K562 (cell line): Measurements from ENCODE around the gene PRR7. TPM values are rescaled to one million over a fixed set of nuclear protein-coding genes. Genes with fewer than 3 reads are reported as not detected.

Experiments
- ATAC-seq: fragments of 200-7000 bp; cut with Tn5 transposase; 3 replicates; pipeline ENCODE4 v1.9.1; 2020; ENCODE audit warnings: moderate library complexity
- BruUV-seq: library from RNA; stranded (reverse); fragments of 400-500 nt; replicated peaks from 2 replicates; lab custom pipeline; 2021; lab: Mats Ljungman, UMichigan
- CTCF ChIA-PET: fragments of 300-600 bp; formaldehyde crosslinking; extraction: SDS; loops from one replicate; lab custom pipeline; 2021; ENCODE audit warnings: low intra/inter-chr PET ratio; lab: Yijun Ruan, JAX
- POLR2A ChIA-PET: fragments of 300-600, 350-650 bp; sonication (Branson Sonifier 250); formaldehyde crosslinking; extraction: SDS; loops from one replicate; lab custom pipeline; 2021; ENCODE audit warnings: antibody characterized with exemption, inconsistent platforms; lab: Yijun Ruan, JAX
- DNase-seq, 4 experiments: peaks; one replicate each; pipeline versions ENCODE4 v3.0.0 to v3.0.0-alpha.2; 2011 to 2018; ENCODE audit warnings: low spot score in 3 of 4, mixed read lengths in 3 of 4; ENCODE audit errors: extremely low read depth in 1 of 4
- FAIRE-seq: peaks from 2 replicates; lab custom pipeline; 2011; peaks lifted over from hg19 to GRCh38; lab: Jason Lieb, UNC
- H2AFZ ChIP-seq: 2 replicates; pipeline ENCODE4 v1.6.0; 2011; ENCODE audit warnings: low read depth, low read length, control low read depth, inconsistent platforms
- H3K27ac ChIP-seq: fragments of 200-600 bp; 3 replicates; pipeline ENCODE4 v1.8.0; 2011; ENCODE audit warnings: low read depth, mild to moderate bottlenecking, control low read depth, inconsistent platforms, low read length, moderate library complexity, mixed read lengths; ENCODE audit errors: extremely low read depth
- H3K27me3 ChIP-seq, 2 experiments: fragments of 300-600 bp in 1 of 2; 2 replicates in 1 of 2; 3 replicates in 1 of 2; pipeline versions ENCODE4 v1.6.0 to v1.8.0; 2011; ENCODE audit warnings: inconsistent platforms in 2 of 2, low read length in 2 of 2, mild to moderate bottlenecking in 1 of 2, mixed read lengths in 1 of 2, moderate library complexity in 1 of 2; ENCODE audit not compliant: control insufficient read depth in 2 of 2, insufficient read depth in 2 of 2
- H3K36me3 ChIP-seq: fragments of 300-600 bp; 3 replicates; pipeline ENCODE4 v1.8.0; 2011; ENCODE audit warnings: mild to moderate bottlenecking, low read length, inconsistent platforms; ENCODE audit not compliant: control insufficient read depth, insufficient read depth
- H3K4me1 ChIP-seq, 2 experiments: fragments of 200-600 bp in 1 of 2; replicated peaks in 1 of 2; 2 replicates in 1 of 2; 3 replicates in 1 of 2; pipeline versions ENCODE4 v1.5.1 to v1.8.0; 2011; ENCODE audit warnings: inconsistent platforms in 2 of 2, low read length in 2 of 2, mild to moderate bottlenecking in 1 of 2, mixed read lengths in 1 of 2, moderate library complexity in 1 of 2; ENCODE audit not compliant: control insufficient read depth in 2 of 2, insufficient read depth in 2 of 2
- H3K4me2 ChIP-seq: 2 replicates; pipeline ENCODE4 v1.6.1; 2011; ENCODE audit warnings: low read length, control low read depth, inconsistent platforms, mixed read lengths; ENCODE audit not compliant: insufficient read depth
- H3K4me3 ChIP-seq: fragments of 200-600 bp; sonication (generic), shearing (Covaris generic); 2 replicates; pipeline ENCODE4 v1.5.1; 2016; ENCODE audit warnings: control low read depth, inconsistent platforms
- H3K79me2 ChIP-seq: fragments of 200-600 bp; 3 replicates; pipeline ENCODE4 v1.8.0; 2011; ENCODE audit warnings: low read length, inconsistent platforms; ENCODE audit not compliant: control insufficient read depth, insufficient read depth
- H3K9ac ChIP-seq, 2 experiments: 2 replicates each; pipeline versions ENCODE4 v1.6.0 to v1.6.1; 2011; ENCODE audit warnings: low read depth in 2 of 2, low read length in 2 of 2, control low read depth in 1 of 2, inconsistent platforms in 1 of 2, mild to moderate bottlenecking in 1 of 2, mixed read lengths in 1 of 2; ENCODE audit not compliant: insufficient read depth in 1 of 2
- H3K9me1 ChIP-seq: one replicate; pipeline ENCODE4 v1.6.0; 2011; ENCODE audit warnings: inconsistent platforms, mild to moderate bottlenecking, low read length, moderate library complexity; ENCODE audit not compliant: control insufficient read depth, insufficient read depth
- H3K9me3 ChIP-seq: replicated peaks from 2 replicates; pipeline ENCODE4 v1.5.1; 2011; ENCODE audit warnings: low read depth, low read length, inconsistent platforms; ENCODE audit not compliant: control insufficient read depth, insufficient read depth
- H4K20me1 ChIP-seq: replicated peaks from 2 replicates; pipeline ENCODE4 v1.6.1; 2011; ENCODE audit warnings: low read length, inconsistent platforms, mixed read lengths; ENCODE audit not compliant: control insufficient read depth, insufficient read depth
- EWSR1 ChIP-seq: fragments of 450-650 bp; IDR thresholded peaks from 2 replicates; pipeline ENCODE4 v1.6.1; 2018; ENCODE audit warnings: borderline replicate concordance, mild to moderate bottlenecking, low read depth, moderate library complexity; ENCODE audit not compliant: partially characterized antibody
- GABPB2 ChIP-seq: fragments of 250-450 bp; sonication (Bioruptor Pico); conservative IDR thresholded peaks from 2 replicates; pipeline ENCODE4 v1.5.1; 2021; ENCODE audit warnings: mild to moderate bottlenecking
- SRSF1 ChIP-seq: fragments of 200-400 bp; formaldehyde crosslinking; IDR thresholded peaks from 2 replicates; pipeline ENCODE4 v1.6.1; 2017; ENCODE audit warnings: mild to moderate bottlenecking, low read depth, low read length, moderate library complexity
- ZFP30 ChIP-seq: fragments of 250-450 bp; sonication (Bioruptor Pico); IDR thresholded peaks from 2 replicates; pipeline ENCODE4 v1.8.0; 2022; ENCODE audit warnings: moderate library complexity, mild to moderate bottlenecking, inconsistent platforms, borderline replicate concordance
- ZNF175 ChIP-seq: fragments of 200-800 bp; sonication (Bioruptor generic); IDR thresholded peaks from 2 replicates; pipeline ENCODE4 v1.6.1; 2016; ENCODE audit warnings: low read depth, mild to moderate bottlenecking, missing genetic modification characterization, missing compliant biosample characterization
- WGBS: fragments of 100-300 bp; shearing (Covaris generic); methylation state at CpG from one replicate; pipeline ENCODE4 v1.1.6; 2016; ENCODE audit warnings: low coverage, mixed read lengths; ENCODE audit not compliant: insufficient coverage; ENCODE audit errors: missing lambda C conversion rate; 5-methylcytosine and 5-hydroxymethylcytosine counted together
- in situ Hi-C: fragments of 300-500 bp; cut with MboI; formaldehyde crosslinking; loops from 4 replicates; pipeline ENCODE4 v1.15.0; 2018; ENCODE audit warnings: inconsistent platforms, mixed read lengths
- intact Hi-C: fragments of 100-400 bp; cut with micrococcal nuclease; formaldehyde crosslinking; loops from 2 replicates; pipeline ENCODE4 v1.14.2; 2022
- polyA plus RNA-seq, 8 experiments: library from polyadenylated mRNA; depleted of rRNA in 4 of 8; stranded (reverse) in 5 of 8; unstranded in 3 of 8; fragments of >200 nt; fragmentation: Nextera tagmentation in 2 of 8; fragmentation: Illumina TruSeq in 1 of 8; extraction: Ambion mirVana in 2 of 8; extraction: Trizol in 1 of 8; gene quantifications; 2 replicates each; pipeline versions ENCODE4 v1.2.1 to v1.2.3, GENCODE V29; 2011 to 2014; ENCODE audit warnings: inconsistent platforms in 1 of 8, missing spikeins in 1 of 8
- total RNA-seq, 7 experiments: library from RNA; depleted of rRNA in 6 of 7; stranded (reverse); fragments of >200 nt in 6 of 7; fragmentation: Illumina TruSeq in 2 of 7; extraction: Trizol in 2 of 7; gene quantifications; 2 replicates each; pipeline versions ENCODE4 v1.2.1 to v1.2.3, GENCODE V29; 2011 to 2021; ENCODE audit warnings: low replicate concordance in 1 of 7
- TF ChIP-seq, protein P1 (sequence below): sonication (generic); formaldehyde crosslinking; IDR thresholded peaks from 2 replicates; pipeline ENCODE4 v1.8.0; 2022; ENCODE audit warnings: mild to moderate bottlenecking, missing genetic modification reagents
- TF ChIP-seq, protein P2 (sequence below), 2 experiments: IDR thresholded peaks; 2 replicates each; pipeline ENCODE4 v1.6.1; 2011; ENCODE audit warnings: borderline replicate concordance in 1 of 2, control low read depth in 1 of 2, low read depth in 1 of 2, low read length in 1 of 2, mild to moderate bottlenecking in 1 of 2, mixed read lengths in 1 of 2, moderate library complexity in 1 of 2; ENCODE audit not compliant: insufficient read depth in 1 of 2, insufficient read length in 1 of 2, poor library complexity in 1 of 2, severe bottlenecking in 1 of 2; ENCODE audit errors: extremely low read depth in 1 of 2
- TF ChIP-seq, protein P3 (sequence below): IDR thresholded peaks from 2 replicates; pipeline ENCODE4 v1.6.1; 2012; ENCODE audit warnings: low read depth, low read length, improper control_type of control experiment, borderline replicate concordance

The PRR7 gene
- total and polyA plus RNA-seq, 9 of the 15 experiments (the other 6 are each of a cell fraction or from before 2014, with no cell fraction given), result 0.80 to 11.3 (median 10.4) TPM; not detected in 4

- Histone ChIP-seq H3K4me1 (peaks cover 19 to 63% of the 10 kb centered on the region in 2 experiments), H3K27ac (no peak overlapping the region), H2AFZ (no peak overlapping the region), H3K4me3 (no peak overlapping the region), H3K9ac (peak overlapping the region in 1 of 2 experiments; percentile 36; a peak in 1 of 4 replicates), H3K79me2 (peaks cover 8% of the 10 kb centered on the region), H3K9me1 (no peaks in the 10 kb centered on the region), H3K4me2 (no peak overlapping the region), H3K36me3 (peaks cover 7% of the 10 kb centered on the region; the same call in 1 of the 3 replicates), H3K27me3 (no peaks in the 10 kb centered on the region), H3K9me3 (no peaks in the 10 kb centered on the region), H4K20me1 (no peaks in the 10 kb centered on the region)
- POLR2A ChIA-PET, result interaction anchor here (0.7 to 2.1 kb wide), 5 partner anchors 9 to 475 kb away, joined by 3 to 5 read pairs (median 3); no protein-coding TSS in a partner anchor
- no TSS peak for BruUV-seq
- FAIRE-seq, result no peak
- CTCF ChIA-PET, result interaction anchor here (0.9 to 2.4 kb wide), 2 partner anchors 10 to 98 kb away, joined by 7 to 19 read pairs; no protein-coding TSS in a partner anchor
- ATAC-seq, result no peak
- 51% methylated on average over 9 of the region's 9 CpGs for WGBS
- no peak for TF ChIP-seq EWSR1
- DNase-seq, result no peak
- in situ Hi-C loops (no loop called here), intact Hi-C loops (loop anchor here (1.0 to 2.0 kb wide), 2 partner anchors 11 to 97 kb away; no protein-coding TSS in a partner anchor)
These were observed 55.5 kb downstream of the PRR7 start for GRCh38 chr5:177501874-177502678.

DNA sequence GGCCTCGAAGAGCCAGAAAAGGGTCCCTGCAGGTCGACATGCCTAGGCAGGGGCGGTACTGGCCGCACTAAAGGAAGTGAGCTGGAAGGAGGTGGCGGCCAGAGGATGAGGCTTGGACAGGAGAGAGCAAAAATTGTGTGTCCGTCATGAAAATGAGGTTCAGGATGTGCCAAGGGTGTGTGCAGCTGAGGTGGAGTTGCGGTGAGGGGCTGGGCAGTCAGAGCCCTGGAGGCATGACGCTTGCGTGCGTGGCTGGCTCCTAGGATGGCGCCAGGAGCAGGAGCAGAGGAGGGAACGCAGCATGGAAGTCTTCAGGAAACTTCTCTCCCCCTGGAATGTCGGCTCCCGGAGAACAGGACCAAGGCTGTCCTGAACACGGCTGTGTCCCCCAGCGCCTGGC is 56.3 kb downstream of the PRR7 start:
- peaks cover 6% of the 10 kb centered on the region; the same call in 1 of the 3 replicates for H3K79me2 ChIP-seq
- H3K36me3 ChIP-seq, result peaks cover 16% of the 10 kb centered on the region
- POLR2A ChIA-PET, result interaction anchor here (1.0 to 1.6 kb wide), 3 partner anchors 12 to 19 kb away, joined by 3 to 5 read pairs (median 3); partner anchors contain the start of gene DDX41
- intact Hi-C loops, result no loop called here
- no peak overlapping the region for H3K4me3 ChIP-seq
- no TSS peak for BruUV-seq
- no peaks in the 10 kb centered on the region for H4K20me1 ChIP-seq
- H3K4me1 ChIP-seq, result peaks cover 23 to 64% of the 10 kb centered on the region in 2 experiments
- in situ Hi-C loops, result no loop called here
- H3K9me1 ChIP-seq, result no peaks in the 10 kb centered on the region
- no peaks in the 10 kb centered on the region for H3K9me3 ChIP-seq
- H3K4me2 ChIP-seq, result no peak overlapping the region
- no peaks in the 10 kb centered on the region for H3K27me3 ChIP-seq
- no peak overlapping the region for H2AFZ ChIP-seq
- CTCF ChIA-PET, result no interaction called here
- 74% methylated on average over 16 of the region's 16 CpGs for WGBS
- no peak overlapping the region for H3K27ac ChIP-seq
- H3K9ac ChIP-seq, result peak overlapping the region in 1 of 2 experiments; percentile 36; a peak in 2 of 4 replicates
- no peak for ATAC-seq
- DNase-seq, result no peak
- no peak for FAIRE-seq
- TF ChIP-seq ZFP30 (CRISPR knock-in tag) (no peak), ZNF175 (CRISPR knock-in tag) (no peak), GABPB2 (CRISPR knock-in tag) (no peak), SRSF1 (no peak)
- TF ChIP-seq, protein P1, sequence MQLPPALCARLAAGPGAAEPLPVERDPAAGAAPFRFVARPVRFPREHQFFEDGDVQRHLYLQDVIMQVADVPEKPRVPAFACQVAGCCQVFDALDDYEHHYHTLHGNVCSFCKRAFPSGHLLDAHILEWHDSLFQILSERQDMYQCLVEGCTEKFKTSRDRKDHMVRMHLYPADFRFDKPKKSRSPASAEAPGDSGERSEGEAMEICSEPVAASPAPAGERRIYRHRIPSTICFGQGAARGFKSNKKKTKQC (CRISPR knock-in tag), result no peak
- TF ChIP-seq, protein P2, sequence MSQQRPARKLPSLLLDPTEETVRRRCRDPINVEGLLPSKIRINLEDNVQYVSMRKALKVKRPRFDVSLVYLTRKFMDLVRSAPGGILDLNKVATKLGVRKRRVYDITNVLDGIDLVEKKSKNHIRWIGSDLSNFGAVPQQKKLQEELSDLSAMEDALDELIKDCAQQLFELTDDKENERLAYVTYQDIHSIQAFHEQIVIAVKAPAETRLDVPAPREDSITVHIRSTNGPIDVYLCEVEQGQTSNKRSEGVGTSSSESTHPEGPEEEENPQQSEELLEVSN (IDR thresholded peaks at IDR 0.05; ENCODE audit: borderline replicate concordance in 1 of 2, extremely low read depth in 1 of 2, insufficient read depth in 1 of 2, insufficient read length in 1 of 2, low read depth in 1 of 2, low read length in 1 of 2, poor library complexity in 1 of 2, severe bottlenecking in 1 of 2), result no peak
- TF ChIP-seq, protein P3, sequence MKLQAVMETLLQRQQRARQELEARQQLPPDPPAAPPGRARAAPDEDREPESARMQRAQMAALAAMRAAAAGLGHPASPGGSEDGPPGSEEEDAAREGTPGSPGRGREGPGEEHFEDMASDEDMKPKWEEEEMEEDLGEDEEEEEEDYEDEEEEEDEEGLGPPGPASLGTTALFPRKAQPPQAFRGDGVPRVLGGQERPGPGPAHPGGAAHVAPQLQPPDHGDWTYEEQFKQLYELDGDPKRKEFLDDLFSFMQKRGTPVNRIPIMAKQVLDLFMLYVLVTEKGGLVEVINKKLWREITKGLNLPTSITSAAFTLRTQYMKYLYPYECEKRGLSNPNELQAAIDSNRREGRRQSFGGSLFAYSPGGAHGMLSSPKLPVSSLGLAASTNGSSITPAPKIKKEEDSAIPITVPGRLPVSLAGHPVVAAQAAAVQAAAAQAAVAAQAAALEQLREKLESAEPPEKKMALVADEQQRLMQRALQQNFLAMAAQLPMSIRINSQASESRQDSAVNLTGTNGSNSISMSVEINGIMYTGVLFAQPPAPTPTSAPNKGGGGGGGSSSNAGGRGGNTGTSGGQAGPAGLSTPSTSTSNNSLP, result no peak
